VCaP (cell line): ENCODE measurements around the gene NRM.
"Not testable (repeated sequence)": the region's sequence is repeated elsewhere in the genome, so short reads cannot be mapped to it uniquely, and the experiment has no call there.

Experiments
- H3K27ac ChIP-seq: fragments of 450-650 bp; 2 replicates; pipeline ENCODE4 v1.5.1; 2017
- TF ChIP-seq, protein P1 (sequence below): fragments of 450-650 bp; conservative IDR thresholded peaks from 2 replicates; pipeline ENCODE4 v1.5.1; 2017; ENCODE audit warnings: mild to moderate bottlenecking, moderate library complexity

Gene NRM

DNA sequence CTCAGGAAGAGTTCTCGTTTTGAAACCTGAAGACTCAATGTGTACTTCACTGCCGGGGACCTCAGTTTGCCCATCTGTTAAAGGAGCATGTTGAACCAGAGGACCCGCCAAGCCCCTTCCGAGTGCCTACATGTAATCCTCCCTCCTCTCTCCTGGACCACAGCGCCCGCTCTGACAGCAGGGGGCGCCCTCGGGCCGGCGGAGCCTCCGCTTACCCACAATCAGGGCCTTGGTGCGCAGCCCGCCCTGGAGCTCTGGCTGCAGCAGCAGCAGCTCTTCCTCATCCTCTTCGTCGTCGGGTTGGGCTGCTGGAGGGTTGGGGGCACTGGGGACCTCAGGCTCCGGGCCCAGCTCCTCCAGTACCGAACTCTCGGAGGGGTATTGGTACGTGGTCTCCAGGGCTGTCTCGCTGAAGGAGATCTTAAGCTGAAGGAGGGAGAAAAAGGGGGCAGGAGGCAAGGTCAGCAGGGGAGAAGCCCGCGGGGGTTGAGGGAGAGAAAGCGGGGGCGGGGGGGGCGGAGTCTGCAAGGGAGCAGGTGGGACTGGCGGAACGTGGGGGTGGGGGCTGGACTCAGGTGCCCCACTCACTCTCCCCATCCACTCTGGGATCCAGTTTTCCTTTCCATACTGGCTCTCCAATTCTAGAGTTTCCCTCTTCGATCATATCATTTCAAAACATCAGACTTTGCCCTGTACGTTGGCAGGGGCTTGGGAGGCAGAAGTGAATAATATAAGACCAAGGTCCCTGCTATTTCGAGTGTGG lies 11.6 kb downstream of the NRM start:
- no peak overlapping the region for H3K27ac ChIP-seq
- TF ChIP-seq, protein P1, sequence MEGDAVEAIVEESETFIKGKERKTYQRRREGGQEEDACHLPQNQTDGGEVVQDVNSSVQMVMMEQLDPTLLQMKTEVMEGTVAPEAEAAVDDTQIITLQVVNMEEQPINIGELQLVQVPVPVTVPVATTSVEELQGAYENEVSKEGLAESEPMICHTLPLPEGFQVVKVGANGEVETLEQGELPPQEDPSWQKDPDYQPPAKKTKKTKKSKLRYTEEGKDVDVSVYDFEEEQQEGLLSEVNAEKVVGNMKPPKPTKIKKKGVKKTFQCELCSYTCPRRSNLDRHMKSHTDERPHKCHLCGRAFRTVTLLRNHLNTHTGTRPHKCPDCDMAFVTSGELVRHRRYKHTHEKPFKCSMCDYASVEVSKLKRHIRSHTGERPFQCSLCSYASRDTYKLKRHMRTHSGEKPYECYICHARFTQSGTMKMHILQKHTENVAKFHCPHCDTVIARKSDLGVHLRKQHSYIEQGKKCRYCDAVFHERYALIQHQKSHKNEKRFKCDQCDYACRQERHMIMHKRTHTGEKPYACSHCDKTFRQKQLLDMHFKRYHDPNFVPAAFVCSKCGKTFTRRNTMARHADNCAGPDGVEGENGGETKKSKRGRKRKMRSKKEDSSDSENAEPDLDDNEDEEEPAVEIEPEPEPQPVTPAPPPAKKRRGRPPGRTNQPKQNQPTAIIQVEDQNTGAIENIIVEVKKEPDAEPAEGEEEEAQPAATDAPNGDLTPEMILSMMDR, result peak; percentile 97

DNA sequence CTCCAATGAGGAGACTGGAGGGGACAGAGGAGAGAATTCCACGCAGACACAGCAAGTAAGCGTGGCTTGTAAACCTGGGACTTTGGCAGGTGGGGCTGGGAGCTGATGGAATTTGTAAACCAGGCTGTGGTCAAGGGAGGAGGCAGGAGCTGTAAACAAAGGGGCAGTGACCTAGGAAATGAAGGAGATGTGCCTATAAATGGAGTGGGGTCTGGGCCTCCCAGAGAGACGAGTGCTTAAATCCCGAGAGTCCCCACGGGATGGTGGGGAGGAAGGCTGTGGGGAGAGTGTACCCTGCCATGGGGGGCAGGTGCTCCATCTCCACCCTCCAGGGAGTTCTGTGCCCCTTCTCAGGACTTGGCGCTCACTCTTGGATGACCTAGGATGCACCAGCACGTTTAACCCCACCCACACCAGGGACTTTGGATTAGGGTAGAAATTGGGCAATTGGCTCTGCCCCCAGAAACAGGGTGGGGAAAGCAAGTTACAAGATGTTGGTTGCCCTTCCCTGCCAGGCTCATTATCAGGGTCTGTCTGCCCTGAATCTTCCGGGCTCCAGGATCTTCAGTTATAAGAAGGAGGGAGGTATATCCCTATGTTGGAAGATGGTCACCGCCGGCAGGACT lies 14.0 kb downstream of the NRM start:
- H3K27ac ChIP-seq, result no peak overlapping the region
- TF ChIP-seq, protein P1, result no peak

DNA sequence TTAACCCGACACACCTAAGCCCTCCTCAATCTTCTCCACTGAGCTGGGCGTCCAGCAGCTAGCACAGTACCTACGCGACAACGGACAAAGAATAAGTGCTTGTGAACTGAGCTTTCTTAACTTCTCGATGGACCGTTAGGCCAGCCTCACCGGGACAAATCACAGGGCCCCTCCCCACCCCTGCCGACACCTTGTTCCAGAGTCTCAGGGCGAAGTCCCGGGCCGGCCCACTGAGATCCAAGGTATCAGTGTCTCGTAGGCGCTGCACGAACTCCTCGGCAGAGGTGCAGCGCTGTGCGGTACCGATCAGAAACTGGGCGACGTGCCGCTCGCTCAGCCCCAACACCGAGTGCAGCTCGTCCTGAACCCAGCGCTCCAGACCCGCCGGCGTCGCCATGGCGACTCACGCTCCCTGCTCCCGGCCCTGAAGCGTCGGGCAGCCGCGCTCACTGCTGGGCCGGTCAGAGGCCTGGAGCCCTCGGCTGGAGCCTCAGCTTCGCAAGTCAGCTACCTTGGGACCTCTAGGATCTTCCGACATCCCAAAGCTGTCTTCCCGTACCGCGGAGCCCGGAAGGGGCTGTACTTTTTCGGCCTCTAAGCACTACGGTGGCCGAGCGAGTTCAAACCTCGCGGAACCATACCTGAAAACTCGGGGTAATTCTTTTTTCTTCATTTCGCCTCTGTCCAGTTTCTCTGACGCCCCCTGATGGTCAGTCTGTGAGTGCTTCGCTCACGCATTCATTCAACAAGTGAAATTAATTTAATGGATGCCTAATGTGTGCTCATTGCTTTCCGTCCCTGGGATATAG lies 18.1 kb downstream of the NRM start, which contains the start of gene DHX16:
Gene DHX16, minus strand, starts transcription at position 562 of the 809 bp plus-strand sequence. Its CDS starts 165 bp downstream, at position 397.
- H3K27ac ChIP-seq, result peak within 1 kb of the TSS; percentile 72
- TF ChIP-seq, protein P1, result peak; percentile 90

DNA sequence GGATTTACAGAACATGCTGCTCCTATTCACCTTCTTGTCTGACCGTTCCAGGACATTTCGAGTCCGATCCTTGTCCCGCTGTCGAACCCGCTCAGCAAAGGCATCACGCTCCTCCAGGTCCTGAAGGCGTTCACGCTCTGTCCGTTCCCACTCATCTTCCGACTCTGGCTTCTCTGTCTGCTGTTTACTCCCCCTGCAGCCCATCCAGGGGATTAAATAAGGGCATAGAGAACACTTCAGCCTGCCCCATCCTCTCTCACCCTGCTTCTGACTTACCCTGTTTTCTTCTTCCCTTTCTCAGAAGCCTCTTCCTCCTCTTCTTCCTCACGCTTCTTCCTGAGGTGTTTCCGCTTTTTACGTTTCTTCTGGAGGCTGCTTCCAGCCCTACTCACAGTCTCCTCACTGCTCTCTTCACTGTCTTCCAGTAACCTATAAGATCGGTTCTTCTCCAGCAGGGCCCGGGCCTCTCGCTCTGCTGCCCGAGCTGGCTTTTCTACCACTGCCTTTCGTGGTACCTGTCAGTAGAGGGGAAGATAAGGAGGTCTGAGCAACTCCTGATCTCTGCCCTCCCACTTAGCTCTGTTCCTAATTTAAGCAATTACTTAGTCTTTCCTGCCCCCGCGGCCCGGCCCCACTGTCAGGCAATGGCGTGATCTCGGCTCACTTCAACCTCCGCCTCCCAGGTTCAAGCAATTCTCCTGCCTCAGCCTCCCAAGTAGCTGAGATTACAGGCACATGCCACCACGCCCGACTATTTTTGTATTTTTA lies 19.8 kb downstream of the NRM start:
- H3K27ac ChIP-seq, result peak overlapping the region; percentile 72; the same call in 1 of the 2 replicates
- TF ChIP-seq, protein P1, result peak; percentile 29; the same call in 1 of the 2 replicates

DNA sequence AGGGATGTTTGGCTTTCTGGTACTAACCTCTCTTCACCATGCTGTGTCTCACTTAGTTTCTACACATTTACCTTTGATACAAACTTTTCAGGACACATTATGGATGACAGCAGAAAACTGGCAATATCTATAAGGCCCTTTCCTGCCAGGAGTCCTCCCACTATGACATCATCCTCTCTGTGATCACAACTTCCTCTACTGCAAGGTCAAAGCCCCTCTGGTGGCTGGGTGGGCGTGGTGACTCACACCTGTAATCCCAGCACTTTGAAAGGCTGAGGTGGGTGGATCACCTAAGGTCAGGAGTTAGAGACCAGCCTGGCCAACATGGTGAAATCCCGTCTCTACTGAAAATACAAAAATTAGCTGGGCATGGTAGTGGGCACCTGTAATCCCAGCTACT lies 24.5 kb downstream of the NRM start:
- H3K27ac ChIP-seq, result not testable (repeated sequence)

DNA sequence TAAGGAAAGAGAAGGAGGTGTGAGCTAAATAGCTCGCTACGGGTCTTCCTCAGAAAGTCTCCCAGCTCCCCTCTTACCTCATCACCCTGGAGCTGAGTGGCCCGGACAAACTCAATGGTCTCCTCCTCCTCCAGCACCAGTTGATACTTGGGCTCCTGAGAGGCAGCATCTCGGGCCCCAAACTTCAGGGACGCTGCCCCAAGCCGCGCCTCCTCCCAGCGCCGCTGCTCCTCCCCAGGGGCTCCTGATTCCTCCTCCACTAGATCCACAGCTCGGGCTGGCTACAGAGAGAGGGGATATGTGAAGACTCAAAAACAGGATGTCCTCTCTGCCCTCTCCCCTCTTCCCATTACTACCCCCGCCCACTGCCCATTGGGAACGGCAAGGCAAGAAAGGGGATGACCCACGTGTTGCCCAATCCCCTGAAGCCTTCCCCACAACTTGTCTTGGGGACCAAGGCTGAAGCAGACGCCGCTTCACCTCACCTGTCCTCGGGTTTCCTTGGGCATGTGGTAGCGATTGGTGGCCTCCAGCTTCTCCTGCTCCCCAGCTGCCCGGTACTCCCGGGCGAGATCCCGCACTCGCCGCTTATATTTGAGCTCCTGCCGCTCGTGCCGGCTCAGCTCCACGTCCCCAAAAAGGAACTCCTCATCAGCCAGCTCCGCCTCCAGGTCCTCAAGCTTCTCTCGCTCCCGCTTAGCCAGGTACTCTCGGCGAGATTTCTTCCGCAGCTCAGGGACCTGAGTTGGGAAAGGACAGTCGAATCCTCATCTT lies 25.6 kb downstream of the NRM start:
- H3K27ac ChIP-seq, result no peak overlapping the region
- TF ChIP-seq, protein P1, result no peak

DNA sequence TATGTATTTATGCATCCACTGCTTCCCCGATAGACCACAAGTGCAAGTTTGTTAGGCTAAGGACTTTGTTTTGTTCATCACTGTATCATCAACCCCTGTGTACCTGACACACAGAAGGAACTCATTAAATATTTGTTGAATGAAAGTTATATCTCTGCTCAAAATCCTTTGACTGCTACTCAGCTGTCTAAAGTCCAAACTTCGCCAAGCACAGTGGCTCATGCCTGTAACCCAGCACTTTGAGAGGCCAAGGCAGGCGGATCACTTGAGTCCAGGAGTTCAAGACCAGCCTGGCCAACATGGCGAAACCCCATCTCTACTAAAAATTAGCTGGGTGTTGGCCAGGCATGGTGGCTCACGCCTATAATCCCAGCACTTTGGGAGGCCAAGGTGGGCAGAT lies 32.9 kb downstream of the NRM start:
- H3K27ac ChIP-seq, result not testable (repeated sequence)
